ENCODE results near the gene CCDC142.

Gene CCDC142

DNA sequence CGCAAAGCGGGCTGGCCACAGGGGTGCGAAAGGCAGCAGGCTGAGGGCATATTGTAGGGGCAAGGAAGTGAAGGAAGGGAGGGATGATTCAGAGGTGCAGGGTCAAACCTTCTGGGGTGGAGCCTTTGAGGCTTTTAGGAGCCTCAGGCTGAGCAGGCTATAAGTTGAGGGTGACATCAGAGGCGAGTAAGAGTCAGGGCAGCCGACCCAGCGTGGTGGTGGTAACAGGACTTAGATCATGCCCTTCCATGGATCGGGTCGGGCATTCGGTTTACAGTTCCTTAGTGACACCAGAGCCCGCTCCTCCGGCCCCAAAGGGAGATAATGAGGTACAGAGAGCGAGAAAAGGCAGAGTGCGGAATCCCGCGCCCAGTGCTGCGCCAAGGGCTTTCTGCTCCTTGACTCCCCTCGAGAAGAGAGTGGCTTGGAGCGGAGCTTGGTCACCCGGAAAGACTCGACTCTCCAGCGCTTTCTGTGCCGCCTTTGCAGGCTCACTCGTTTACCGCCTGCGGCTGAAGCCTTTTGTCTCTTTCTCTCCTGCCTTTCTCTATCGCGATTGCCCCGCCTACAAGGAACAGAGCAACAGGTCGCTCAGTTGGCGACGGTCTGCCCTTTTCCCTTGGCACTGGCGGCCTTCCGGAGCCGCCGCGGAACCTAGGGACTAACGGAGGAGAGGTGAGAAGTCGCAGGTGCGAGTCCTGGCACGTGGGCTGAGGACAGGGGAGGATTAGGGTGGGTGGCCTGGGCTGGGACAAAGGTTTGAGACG lies 15.9 kb upstream of the CCDC142 start:
- H3K4me3 ChIP-seq (ENCODE audit: low read length): peak overlapping the region; percentile 28; the same call in 1 of the 2 replicates
- no peak for TF ChIP-seq ZNF274 (IDR thresholded peaks at IDR 0.05; ENCODE audit: low read depth, low read length)

DNA sequence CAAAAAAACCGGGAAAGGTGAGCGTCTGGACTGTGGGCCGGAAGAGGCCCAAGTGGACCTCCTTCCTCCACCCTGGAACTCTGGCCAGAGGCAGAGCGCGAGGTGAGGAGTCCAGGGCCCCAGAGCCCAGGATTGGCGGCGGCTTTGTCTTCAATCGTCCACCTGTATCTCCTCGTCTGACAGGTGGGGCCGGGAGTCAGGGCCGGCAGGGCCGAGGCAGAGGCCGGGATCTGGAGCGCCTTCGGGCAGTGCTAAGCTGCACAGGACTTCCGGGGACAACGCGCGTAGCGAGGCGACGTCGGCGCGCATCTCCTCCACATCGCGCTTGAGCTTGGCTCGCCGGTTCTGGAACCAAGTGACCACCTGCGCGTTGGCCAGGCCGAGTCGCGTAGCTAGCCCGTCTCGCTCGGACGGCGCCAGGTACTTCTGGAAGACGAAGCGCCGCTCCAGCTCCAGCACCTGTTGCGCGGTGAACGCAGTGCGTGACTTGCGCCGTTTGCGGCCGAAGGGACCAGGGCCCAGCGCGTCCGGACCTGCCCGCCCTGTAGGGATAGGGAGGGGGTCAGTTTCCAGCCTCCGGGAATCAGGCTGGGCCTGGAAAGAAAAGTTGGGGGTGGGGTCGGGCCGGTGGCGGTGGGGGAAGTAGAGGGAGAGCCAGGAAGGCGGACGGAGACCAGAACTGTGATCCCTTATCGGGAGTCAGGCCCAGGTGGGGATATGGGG lies 15.1 kb upstream of the CCDC142 start:
- H3K4me3 ChIP-seq (ENCODE audit: low read length): peak overlapping the region; percentile 28; the same call in 1 of the 2 replicates
- TF ChIP-seq ZNF274 (IDR thresholded peaks at IDR 0.05; ENCODE audit: low read depth, low read length): no peak

DNA sequence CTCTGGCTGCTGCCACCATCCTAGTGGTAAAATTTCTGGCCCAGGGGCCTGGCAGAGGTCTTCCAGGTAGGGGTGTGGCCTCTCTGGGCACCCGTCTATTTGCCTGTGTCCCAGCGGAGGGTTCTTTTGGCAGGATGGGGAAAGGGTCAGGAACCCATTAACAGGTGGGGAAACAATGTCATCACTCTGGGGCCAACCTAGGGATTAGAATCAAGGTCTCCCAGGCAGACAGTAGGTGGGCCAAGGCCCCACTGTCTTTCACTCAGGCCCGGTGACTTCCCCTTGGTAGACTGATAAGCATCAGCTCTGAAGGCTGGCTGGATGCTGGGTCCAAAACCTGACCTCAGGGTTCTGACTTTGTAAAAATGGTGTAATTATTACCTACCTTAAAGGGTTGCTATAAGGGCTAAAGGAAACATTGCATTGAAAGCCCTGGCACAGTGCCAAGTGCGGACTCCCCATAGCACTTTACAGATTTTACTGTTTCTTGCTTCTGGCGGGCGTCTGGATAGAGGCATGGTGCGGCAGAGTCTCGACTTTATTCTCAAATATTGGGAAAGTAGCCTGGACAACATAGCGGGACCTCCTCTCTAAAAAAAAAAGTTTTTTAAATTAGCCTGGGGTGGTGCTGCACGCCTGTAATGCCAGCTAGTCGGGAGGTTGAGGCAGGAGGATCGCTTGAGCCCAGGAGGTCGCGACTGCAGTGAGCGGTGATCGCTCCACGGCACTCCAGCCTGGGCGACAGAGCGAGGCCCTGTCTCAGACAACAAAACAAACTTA lies 14.4 kb upstream of the CCDC142 start:
- TF ChIP-seq ZNF274 (IDR thresholded peaks at IDR 0.05; ENCODE audit: low read depth, low read length): no peak
- no peak overlapping the region; the same call in 1 of the 2 replicates for H3K4me3 ChIP-seq (ENCODE audit: low read length)

GRCh38 chr2:74495440-74495839 lies 12.6 kb upstream of the CCDC142 start:
- no peak for TF ChIP-seq ZNF274 (IDR thresholded peaks at IDR 0.05; ENCODE audit: low read depth, low read length)
- H3K4me3 ChIP-seq (ENCODE audit: low read length): no peak overlapping the region

DNA sequence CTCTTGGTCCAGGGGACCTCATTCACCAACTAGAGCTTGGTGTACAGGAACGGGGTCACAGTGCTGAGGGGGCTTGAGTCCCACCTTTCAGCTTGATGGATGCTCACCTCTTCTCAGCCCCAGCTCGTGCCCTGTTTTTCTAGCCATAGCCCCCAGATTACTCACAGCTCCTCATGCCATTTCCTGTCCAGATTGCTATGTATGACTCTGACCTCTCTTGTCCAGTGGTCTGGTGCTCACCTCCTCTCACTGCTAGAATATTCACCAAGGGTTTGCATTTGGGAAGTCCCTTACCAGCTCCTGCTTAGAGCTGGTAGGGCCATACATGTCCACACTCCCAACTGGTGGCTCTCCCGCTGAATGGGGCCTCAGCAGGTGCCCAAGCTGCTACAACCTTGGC lies 10.7 kb upstream of the CCDC142 start:
- H3K4me3 ChIP-seq (ENCODE audit: low read length): no peak overlapping the region
- TF ChIP-seq ZNF274 (IDR thresholded peaks at IDR 0.05; ENCODE audit: low read depth, low read length): no peak

GRCh38 chr2:74491648-74492544 lies 9.1 kb upstream of the CCDC142 start:
- no peak for TF ChIP-seq ZNF274 (IDR thresholded peaks at IDR 0.05; ENCODE audit: low read depth, low read length)
- H3K4me3 ChIP-seq (ENCODE audit: low read length): no peak overlapping the region

GRCh38 chr2:74489906-74490305 lies 7.1 kb upstream of the CCDC142 start:
- H3K4me3 ChIP-seq (ENCODE audit: low read length): no peak overlapping the region
- TF ChIP-seq ZNF274 (IDR thresholded peaks at IDR 0.05; ENCODE audit: low read depth, low read length): no peak

DNA sequence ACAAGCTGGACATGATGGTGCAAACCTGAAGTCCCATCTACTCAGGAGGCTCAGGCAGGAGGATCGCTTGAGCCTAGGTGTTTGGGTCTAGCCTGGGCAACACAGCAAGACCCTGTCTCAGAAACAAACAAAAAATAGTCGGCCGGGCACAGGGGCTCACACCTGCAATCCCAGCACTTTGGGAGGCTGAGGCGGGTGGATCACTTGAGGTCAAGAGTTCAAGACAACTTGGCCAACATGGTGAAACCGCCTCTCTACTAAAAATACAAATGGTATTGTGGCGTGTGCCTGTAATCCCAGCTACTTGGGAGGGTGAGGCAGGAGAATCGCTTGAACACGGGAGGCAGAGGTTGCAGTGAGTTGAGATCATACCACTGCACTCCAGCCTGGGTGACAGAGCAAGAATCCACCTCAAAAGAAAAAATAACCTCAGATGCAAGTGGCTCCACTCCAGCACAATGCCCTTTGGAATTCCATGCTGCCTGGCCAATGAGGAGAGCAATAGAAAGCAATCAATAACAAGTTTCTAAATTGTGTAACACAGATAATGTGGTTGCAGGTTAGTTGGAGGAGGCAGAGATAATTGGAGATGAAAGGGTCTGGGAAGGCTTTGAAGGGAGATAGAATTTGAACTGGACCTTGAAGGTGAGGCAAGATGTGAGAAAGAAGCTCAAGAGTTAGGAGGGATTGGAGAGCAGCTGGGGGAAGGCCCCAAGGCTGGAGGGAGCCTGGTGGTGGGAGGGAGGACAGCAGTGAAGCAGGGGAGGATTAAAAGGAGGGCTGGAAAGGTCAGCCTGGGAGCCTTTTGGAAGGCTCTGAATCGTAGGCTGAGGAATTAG lies 6.1 kb upstream of the CCDC142 start:
- TF ChIP-seq ZNF274 (IDR thresholded peaks at IDR 0.05; ENCODE audit: low read depth, low read length): no peak
- no peak overlapping the region for H3K4me3 ChIP-seq (ENCODE audit: low read length)

DNA sequence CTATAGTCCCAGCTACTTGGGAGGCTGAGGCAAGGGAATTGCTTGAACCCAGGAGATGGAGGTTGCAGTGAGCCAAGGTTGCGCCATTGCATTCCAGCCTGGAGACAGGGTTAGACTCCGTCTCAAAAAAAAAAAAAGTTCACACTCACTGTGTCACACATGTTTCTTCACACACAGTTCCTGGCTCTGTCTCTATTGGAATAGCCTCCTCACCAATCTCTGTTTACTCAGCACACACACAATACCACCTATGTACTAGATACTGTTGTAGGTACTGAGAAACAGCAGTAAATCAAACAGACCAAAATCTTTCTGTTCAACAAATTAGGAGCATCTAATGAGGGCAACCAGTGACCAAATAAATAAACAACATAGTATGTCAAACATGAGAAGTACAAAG lies 3.3 kb upstream of the CCDC142 start:
- no peak overlapping the region for H3K4me3 ChIP-seq (ENCODE audit: low read length)
- TF ChIP-seq ZNF274 (IDR thresholded peaks at IDR 0.05; ENCODE audit: low read depth, low read length): no peak

DNA sequence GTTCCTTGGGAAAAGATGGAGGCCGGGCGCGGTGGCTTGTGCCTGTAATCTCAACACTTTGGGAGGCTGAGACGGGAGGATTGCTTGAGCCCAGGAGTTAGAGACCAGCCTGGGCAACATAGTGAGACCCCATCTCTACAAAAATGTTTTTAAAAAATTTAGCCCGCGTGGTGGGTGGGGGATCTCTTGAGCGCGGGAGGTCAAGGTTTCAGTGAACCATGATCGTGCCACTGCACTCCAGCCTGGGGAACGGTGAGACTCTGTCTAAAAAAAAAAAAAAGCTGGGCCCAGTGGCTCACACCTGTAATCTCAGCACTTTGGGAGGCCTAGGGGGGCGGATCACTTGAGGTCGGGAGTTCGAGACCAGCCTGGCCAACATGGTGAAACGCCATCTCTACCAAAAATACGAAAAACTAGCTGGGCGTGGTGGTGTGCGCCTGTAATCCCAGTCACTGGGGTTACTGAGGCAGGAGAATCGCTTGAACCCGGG lies 922 bp upstream of the CCDC142 start:
- peak overlapping the region; percentile 76; the same call in 1 of the 2 replicates for H3K4me3 ChIP-seq (ENCODE audit: low read length)

DNA sequence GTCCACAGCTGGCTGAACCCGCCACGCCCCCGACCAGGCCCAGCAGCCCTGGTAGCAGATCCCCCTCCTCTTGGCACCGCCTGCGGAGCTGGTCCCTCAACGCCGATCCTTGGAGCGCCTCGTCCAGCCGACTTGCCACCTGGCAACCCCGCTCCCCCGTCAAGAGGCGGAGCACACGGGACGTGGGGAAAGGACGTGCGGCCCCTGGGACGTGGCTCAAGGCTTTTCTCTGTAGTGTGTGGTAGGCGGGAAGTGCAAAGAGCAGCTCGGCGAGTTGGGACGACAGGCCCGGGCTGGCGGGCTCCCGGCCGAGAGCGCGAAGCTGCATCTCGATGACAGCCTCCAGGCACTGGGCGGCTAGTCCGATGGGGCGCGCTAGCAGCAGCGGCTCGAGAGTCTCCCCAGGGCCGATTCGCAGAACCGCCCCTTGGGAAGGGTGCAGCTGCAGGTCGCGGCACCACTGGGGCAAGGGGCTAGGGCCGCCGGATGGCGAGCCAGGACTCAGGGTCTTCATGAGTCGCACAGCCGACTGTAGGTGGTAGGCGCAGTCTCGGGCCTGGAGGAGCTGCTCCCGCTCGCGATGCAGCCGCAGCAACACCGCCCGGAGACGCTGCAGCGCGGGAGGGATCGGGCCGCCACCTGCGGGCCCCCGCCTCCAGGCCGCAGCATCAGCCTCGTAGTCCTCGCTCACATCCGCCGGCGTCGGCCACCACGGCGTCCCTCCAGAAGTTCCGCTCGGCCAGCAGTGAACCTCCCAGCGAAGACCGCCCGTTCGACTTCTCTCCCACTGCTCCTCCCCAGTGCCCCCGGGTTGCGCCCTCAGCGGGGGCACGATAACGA lies 617 bp downstream of the CCDC142 start:
- no peak for TF ChIP-seq ZNF274 (IDR thresholded peaks at IDR 0.05; ENCODE audit: low read depth, low read length)

GRCh38 chr2:74481431-74481830 lies 1.4 kb downstream of the CCDC142 start:
- peak overlapping the region; percentile 76; the same call in 1 of the 2 replicates for H3K4me3 ChIP-seq (ENCODE audit: low read length)

More for the DNA sequence above, 617 bp downstream of the CCDC142 start:
- peak overlapping the region; percentile 76 for H3K4me3 ChIP-seq (ENCODE audit: low read length)

More at GRCh38 chr2:74481431-74481830, 1.4 kb downstream of the CCDC142 start:
- no peak for TF ChIP-seq ZNF274 (IDR thresholded peaks at IDR 0.05; ENCODE audit: low read depth, low read length)
